Adipose tissue (tissue), 3 donors: Measurements from ENCODE around the gene POU2AF3. TPM values are rescaled to one million over a fixed set of nuclear protein-coding genes. Genes with fewer than 3 reads are reported as not detected.
"Not testable (repeated sequence)": the region's sequence is repeated elsewhere in the genome, so short reads cannot be mapped to it uniquely, and the experiment has no call there.

Experiments used
- H3K27ac ChIP-seq: one replicate; pipeline ENCODE4 v1.5.1; 2013; ENCODE audit warnings: low read depth, low read length
- WGBS, 3 donors: extraction: QIAGEN DNeasy Blood & Tissue Kit; methylation state at CpG; one replicate each; pipeline ENCODE4 v1.1.7; 2013; 5-methylcytosine and 5-hydroxymethylcytosine counted together
- polyA plus RNA-seq, 3 donors: library from polyadenylated mRNA; stranded (reverse); fragments of 200-250 nt; gene quantifications; one replicate each; pipeline ENCODE4 v1.2.3, GENCODE V29; 2013
- donor health status: healthy with polysubstance abuse.
- donor health status: Bipolar disorder and iron deficiency.
- donor health status: healthy.

Gene POU2AF3, protein sequence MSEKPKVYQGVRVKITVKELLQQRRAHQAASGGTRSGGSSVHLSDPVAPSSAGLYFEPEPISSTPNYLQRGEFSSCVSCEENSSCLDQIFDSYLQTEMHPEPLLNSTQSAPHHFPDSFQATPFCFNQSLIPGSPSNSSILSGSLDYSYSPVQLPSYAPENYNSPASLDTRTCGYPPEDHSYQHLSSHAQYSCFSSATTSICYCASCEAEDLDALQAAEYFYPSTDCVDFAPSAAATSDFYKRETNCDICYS
- polyA plus RNA-seq: 1 to 10 TPM in 2 of 3 donors, under 1 TPM in 1; 0.85 to 3.3 (median 1.5) TPM

DNA sequence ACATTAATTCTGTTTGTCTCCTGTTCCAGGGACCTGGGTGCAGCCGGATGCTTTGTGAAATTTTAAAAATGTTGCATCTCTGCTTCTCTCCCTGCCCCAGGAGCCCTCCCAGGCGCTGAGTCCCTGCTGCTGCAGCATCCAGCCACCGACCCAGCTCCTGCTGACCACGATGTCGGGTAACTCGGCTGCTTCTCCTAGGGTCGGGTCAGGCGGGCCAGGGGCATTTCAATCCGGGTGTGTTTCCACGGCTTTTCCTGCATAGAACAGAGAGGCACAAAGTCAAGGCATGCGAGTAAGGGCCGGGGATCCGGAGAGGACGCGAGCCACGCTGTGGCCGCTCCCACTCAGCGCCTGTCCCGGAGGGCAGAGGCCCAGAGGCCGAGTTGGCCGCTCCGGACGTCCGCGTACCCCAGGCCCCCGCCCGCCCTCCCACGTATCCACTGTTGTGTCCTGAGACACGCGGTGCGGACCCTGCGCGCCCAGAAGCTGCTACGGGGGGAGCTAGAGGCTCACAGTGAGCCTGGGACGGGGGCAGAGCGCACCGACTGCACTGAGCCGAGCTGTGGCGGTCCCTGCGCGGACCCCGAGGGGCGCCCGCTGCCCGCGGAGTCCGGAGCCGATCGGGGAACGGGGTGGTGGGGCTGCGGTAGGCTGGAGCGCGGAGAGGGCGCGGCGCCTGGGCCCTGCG lies at the start of gene POU2AF3:
Gene POU2AF3 (plus strand): TSS at position 134 of the 688 bp plus-strand sequence. CDS start 36 bp downstream, at position 170.
- whole genome bisulfite sequencing, 3 donors: 6 to 9% (median 6%) methylated on average over 54 to 57 of the region's 57 CpGs
- no peak within 1 kb of the TSS for H3K27ac ChIP-seq

DNA sequence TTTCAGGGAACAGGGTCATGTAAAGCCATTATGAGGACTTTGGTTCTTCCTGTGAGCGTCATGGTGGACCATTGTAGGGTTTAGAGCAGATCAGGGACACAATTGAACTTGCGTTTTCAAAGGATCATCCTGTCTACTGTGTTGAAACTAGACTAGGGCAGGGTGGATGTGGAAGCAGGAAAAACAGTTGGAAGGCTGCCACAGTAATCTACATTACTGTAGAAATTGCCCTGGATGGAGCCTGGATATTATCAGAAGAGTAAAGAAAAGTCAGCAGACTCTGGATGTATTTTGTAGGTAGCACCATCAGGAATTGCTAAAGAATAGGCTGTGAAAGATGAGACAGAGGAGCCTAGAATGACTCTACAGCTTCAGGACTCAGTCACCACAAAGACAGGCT lies 47.4 kb upstream of the POU2AF3 start:
- 53 to 66% (median 62%) methylated on average over 2 of the region's 2 CpGs for WGBS, 3 donors
- no peak overlapping the region for H3K27ac ChIP-seq

DNA sequence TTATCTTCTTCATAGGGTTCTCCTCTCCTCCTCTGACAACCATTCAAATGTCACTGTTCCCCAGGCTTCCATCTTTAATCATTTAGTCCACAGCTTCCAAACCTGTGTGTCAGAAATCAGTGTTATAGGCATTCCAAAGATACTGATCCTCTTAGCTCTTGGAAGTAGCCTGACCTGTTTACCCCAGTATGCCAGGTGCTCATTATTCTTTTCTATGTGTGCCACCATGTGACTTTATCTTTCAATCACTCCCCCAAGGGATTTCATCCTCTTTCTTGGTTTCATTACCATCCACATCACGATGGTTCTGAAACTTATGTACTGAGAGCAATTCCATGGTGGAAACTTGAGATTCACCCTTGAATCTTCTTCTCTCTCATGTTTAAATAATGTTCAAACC lies 45.2 kb upstream of the POU2AF3 start:
- 77 to 96% (median 85%) methylated on average over 1 of the region's 1 CpG for WGBS, 3 donors
- no peak overlapping the region for H3K27ac ChIP-seq

DNA sequence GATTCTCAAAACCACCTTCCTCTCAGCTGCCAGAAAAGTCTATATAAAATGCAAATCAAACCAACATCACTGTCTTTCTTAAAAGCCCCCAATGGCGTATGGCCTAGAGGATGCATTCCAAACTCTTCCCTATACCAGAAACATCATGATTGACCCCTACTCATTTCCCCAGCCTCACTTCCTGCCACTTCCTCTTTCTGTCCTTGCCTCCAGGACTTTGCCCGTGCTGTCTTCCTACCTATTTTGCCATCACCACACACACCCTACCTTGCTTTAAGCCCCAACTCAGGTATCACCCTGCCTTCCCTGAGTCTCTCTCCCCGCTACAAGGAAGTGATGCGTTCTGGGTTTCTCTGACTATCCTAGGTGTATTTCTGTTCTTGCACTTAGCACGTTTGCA lies 44.7 kb upstream of the POU2AF3 start:
- no peak overlapping the region for H3K27ac ChIP-seq

DNA sequence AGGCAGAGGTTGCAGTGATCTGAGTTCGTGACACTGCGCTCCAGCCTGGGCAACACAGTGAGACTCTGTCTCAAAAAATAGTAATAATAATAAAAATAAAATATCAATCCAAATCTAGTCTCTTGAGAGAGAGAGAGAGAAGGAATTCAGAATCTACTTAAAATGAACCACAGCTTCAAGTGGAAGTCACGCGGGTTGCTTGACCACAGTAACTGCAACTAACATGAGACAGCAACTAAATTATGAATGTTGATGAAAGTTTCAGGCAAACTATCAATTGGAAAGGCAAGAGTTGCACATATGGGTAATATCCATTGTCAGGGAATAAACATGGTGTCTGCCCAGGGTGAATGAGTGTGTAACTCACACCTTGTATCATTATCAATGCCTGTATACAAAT lies 40.3 kb upstream of the POU2AF3 start:
- 79 to 92% (median 86%) methylated on average over 4 of the region's 4 CpGs for WGBS, 3 donors
- no peak overlapping the region for H3K27ac ChIP-seq

More for the DNA sequence above, 44.7 kb upstream of the POU2AF3 start:
- WGBS, 3 donors: 69 to 84% (median 77%) methylated on average over 5 of the region's 5 CpGs

DNA sequence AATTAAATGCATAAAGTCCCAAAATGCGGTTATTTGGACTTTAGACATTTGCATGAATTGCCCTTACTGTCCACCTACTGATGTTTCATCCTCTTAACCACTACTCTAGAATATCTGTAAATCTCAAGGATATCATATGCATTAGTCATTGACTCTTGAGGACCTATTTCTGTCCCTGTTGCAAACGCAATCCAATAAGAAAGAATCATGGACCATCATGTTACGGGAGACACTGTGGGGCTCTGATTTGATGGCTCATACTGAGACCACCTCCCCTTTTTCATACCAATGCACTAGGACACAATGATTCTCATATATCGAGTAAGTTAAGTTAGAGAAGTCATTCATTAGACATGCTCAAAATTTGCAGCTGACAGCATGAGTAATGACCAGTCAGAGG lies 38.5 kb upstream of the POU2AF3 start:
- whole genome bisulfite sequencing, 3 donors: 93 to 97% (median 95%) methylated on average over 4 of the region's 4 CpGs
- H3K27ac ChIP-seq: no peak overlapping the region

DNA sequence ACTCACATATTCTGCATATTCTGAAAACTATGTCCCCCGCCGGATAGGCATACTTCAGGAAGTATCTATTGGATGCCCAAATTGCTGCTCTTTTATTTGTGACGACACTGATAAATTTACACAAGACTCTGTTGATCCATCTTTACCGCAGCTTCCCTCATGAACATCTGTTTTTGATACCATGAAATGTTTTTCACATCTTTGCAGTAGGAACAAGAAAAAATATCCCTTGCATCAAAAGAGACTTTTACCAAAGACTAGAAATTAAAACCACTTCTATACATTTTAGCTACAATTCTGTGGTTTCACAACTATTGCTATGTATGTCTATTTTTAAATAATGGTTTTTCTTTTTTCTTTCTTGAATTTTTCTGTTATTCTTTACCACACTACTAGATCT lies 37.5 kb upstream of the POU2AF3 start:
- WGBS, 3 donors: 82 to 90% (median 88%) methylated on average over 4 of the region's 4 CpGs
- no peak overlapping the region for H3K27ac ChIP-seq

DNA sequence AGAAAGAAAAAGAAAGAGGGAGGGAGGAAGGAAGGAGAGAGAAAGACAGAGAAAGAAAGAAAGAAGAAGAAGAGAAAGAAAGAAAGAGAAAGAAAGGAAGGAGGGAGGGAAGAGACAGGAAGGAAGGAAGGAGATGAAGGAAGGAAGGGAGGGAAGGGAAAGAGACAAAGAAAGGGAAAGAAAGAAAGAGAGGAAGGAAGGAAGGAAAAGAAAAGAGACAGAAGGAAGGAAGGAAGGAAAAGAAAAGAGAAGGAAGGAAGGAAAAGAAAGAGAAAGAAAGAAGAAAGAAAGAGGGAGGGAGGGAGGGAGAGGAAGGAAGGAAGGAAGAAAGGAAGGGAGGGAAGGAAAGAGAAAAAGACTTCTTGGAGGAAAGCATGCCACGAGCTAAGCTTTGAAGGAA lies 33.7 kb upstream of the POU2AF3 start:
- 66 to 88% (median 71%) methylated on average over 1 of the region's 1 CpG for WGBS, 3 donors
- no peak overlapping the region for H3K27ac ChIP-seq

DNA sequence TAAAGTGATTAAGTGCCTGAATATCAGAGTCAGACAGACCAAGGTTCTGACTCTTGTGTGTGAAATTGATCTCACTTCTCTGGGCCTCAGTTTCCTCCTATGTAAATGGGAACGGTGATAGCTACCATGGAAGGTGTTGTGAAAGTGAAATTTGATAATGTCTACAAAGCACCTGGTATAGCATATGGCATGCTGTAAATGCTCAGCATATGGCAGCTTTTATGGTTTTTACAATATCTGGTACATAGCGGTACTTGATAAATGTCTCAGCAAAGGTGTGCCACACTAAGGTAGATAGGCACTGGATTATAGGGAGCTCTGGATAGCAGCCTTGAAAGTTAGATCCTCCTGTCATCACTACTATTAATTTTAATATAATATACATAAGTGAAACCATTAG lies 32.9 kb upstream of the POU2AF3 start:
- 92 to 94% (median 93%) methylated on average over 2 of the region's 2 CpGs for WGBS, 3 donors
- H3K27ac ChIP-seq: no peak overlapping the region

DNA sequence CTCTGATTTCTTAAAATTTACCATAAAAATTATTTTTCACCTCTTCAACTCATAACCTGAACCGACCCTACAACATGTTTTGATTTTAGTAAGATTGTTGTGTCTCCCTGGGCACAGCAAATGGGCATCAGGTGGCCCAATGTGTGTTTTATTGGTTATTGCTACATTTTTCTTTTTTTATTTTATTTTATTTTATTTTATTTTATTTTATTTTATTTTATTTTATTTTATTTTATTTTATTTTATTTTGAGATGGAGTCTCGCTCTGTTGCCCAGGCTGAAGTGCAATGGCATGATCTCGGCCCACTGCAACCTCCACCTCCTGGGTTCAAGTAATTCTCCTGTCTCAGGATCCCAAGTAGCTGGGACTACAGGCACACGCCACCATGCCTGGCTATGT lies 30.0 kb upstream of the POU2AF3 start:
- not testable (repeated sequence) for H3K27ac ChIP-seq
- 58 to 83% (median 66%) methylated on average over 4 of the region's 4 CpGs for WGBS, 3 donors

DNA sequence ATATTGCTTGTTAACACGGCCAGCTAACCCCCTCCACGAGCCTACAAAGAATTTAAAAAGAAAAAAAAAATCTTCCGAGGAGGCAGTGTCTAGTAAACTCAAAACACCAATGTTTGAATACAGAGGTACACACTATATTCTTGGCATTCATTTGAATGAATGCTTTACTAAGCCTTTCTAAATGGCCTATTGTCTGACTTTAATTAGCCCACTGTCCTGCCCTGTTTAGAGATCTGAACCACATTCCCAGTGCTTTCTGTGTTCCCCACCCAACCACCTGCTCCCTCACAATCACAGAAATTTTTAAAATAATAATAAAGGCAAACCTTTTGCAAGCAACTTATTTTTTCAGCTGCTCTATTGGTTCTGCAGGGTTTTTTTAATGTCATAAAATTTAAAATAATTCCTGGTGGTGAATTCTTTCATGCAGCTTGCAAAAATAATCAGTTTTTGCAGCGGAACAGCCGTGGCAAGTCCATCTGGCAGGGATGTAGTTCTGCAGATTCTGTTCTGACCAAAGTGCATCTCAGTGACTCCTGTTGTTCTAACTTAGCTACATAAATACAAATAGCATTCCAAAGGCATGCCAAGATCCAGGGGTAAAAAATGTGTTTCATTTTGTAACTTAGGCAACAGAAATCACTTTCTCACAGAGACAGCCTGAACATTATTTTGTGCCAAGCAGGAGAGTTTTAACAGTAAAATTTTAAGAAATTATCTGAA lies 29.0 kb upstream of the POU2AF3 start:
- H3K27ac ChIP-seq: no peak overlapping the region
- 67 to 75% (median 74%) methylated on average over 5 of the region's 5 CpGs for WGBS, 3 donors

DNA sequence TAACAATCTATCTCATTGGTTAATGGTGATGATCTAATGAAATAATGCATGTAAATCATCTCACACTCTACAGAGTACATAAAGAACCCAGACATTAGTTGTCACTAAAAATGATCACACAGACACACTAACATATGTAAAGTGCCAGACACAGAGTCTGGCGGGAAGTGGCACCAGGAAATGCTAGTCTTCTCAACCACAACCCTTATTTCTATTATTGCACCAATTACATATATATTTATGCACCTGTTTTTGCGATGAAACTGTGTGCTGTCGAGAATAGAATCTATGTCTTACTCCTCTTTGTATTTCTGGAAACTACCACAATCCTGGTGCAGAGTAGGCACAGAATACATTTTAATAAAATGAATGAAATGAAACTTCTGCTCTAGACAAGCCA lies 25.9 kb upstream of the POU2AF3 start:
- H3K27ac ChIP-seq: no peak overlapping the region
- 76 to 92% (median 83%) methylated on average over 3 of the region's 3 CpGs for WGBS, 3 donors

DNA sequence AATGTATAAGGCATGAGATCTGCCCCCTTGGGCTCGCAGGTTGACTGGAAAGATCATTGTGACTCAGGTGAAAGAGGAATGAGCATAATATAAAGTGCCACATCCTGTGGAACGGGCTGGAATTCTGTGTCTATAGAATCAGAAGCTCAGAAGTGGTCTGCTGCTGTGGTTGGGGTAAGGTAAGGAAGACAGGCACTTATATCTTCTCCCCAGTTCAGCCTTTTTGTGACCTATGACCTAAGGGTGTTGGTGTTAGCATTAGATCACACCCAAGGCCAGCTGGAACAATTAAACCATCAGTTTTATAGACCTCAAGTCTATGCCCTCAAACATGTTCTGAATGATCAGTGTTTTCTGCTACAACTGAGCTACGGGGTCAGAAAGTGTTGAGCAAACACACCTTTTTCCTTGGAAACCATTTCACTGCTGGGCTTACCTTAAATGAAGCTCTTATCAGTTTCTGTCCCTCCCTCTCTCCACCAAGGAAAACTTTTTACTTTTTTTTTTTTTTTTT lies 15.7 kb upstream of the POU2AF3 start:
- WGBS, 3 donors: 70 to 75% (median 74%) methylated on average over 3 of the region's 3 CpGs
- no peak overlapping the region for H3K27ac ChIP-seq

DNA sequence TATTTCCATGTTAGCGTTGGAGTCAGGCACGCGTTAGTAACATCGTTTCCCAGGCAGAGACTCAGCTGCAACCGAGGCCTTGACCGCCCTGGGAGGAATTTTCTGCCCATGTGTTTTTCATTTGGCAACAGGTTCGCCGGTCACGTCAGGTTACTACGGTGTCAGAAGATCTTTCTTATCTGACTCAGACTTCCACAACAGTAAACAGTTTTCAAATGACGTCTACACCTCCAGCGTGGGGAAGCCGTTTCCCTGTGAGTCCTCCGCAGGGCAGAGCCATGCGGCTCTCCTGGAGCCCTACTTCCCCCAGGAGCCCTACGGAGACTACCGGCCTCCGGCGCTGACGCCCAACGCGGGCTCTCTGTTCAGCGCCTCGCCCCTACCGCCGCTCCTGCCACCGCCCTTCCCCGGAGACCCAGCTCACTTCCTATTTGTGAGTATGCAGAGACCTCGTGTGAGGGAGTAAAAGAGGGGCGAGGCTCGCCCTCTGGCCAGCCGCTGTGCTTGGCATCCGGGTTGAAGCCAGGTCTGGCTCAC lies 14.3 kb upstream of the POU2AF3 start:
- WGBS, 3 donors: 61 to 76% (median 75%) methylated on average over 33 of the region's 33 CpGs
- H3K27ac ChIP-seq: no peak overlapping the region

DNA sequence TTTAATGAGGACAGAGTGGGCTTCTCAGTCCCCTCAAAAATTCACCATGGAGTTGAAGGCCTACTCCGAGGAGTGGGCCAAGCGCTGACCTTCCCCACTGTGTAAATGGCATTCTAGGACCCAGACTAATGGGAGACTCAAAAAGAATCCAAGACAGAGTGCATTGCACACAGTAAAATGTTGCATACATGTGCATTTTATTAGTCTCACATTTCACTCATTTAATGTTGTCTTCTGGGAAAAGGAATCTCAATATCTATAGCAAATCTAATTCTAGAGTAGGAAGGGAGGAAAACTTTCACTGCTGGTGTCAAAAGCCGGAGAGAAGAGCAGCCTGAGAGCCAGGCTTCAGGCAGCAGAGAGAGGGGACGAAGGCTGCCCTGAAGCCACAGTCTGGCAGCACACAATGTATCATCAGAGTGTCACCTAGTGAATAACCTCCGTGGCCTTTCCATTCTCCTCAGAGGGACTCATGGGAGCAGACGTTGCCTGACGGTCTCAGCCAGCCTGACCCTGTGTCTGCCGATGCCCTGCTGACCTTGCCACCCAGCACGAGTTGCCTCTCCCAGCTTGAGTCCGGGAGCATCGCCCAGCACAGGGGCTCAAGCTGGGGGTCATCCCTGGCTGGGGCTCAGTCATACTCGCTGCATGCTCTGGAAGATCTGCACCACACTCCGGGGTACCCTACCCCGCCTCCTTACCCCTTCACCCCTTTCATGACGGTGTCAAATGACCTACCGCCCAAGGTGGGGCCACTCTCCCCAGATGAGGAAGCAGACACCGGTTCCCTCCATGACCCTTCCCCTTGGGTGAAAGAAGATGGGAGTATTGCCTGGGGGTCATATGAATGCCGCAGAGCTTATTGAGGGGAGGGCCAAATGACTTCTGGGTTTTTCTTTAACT lies 12.9 kb upstream of the POU2AF3 start:
- 77 to 86% (median 80%) methylated on average over 18 of the region's 18 CpGs for WGBS, 3 donors
- no peak overlapping the region for H3K27ac ChIP-seq

DNA sequence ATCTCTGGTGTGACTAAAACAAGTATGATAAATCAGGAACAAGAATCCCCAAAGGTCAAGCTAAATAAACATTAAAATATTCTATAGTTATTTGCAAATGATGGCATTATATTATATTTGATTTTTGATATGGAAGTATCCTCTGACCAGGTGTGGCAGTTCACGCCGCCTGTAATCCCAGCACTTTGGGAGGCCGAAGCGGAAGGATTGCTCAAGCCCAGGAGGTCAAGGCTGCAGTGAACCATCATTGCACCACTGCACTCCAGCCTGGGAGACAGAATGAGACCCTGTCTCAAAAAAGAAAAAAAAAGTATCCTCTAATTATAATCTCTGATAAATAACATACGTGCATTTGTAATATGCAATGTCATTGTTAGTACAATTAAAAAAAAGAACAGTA lies 6.6 kb upstream of the POU2AF3 start:
- 75 to 95% (median 95%) methylated on average over 5 of the region's 5 CpGs for WGBS, 3 donors
- H3K27ac ChIP-seq: no peak overlapping the region

DNA sequence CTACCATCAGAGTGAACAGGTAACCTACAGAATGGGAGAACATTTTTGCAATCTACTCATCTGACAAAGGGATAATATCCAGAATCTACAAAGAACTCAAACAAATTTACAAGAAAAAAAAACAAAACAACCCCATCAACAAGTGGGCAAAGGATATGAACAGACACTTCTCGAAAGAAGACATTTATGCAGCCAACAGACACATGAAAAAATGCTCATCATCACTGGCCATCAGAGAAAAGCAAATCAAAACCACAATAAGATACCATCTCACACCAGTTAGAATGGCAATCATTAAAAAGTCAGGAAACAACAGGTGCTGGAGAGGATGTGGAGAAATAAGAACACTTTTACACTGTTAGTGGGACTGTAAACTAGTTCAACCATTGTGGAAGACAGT lies 5.9 kb upstream of the POU2AF3 start:
- not testable (repeated sequence) for H3K27ac ChIP-seq
- WGBS, 3 donors: 92 to 100% (median 100%) methylated on average over 1 of the region's 1 CpG

DNA sequence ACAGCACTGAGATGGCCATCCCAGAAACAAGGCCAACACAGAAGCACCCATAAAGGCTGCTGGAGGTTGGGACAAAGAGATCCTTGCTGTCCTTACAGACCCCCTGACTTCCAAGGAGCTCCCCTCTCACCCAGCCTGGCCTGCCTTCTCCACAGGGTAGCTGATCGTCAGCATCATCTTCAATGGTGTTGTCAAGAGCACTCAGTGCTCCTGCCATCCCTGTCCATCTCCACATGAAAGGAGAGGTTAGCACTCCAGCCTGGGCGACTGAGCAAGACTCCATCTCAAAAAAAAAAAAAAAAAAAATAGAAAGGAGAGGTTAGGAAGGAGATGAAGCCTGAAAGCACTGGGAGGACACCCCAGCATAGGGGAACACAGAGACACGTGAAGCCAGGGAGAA lies 2.1 kb upstream of the POU2AF3 start:
- 85 to 99% (median 86%) methylated on average over 3 of the region's 3 CpGs for WGBS, 3 donors
- no peak overlapping the region for H3K27ac ChIP-seq
